SK-N-SH (cell line): ENCODE measurements around the gene GYPC.

Experiments
- CHD2 ChIP-seq: fragments of 150-350 bp; IDR thresholded peaks from 2 replicates; pipeline ENCODE4 v1.6.1; 2018; ENCODE audit warnings: low read length; ENCODE audit not compliant: partially characterized antibody
- EP300 ChIP-seq, 2 experiments: IDR thresholded peaks; 2 replicates each; pipeline versions ENCODE4 v1.4.0 to v1.6.1; 2012; ENCODE audit warnings: borderline replicate concordance in 1 of 2, low read depth in 1 of 2, low read length in 1 of 2
- EZH2phosphoT487 ChIP-seq: fragments of 200-600 bp; sonication (generic); IDR thresholded peaks from 2 replicates; pipeline ENCODE4 v1.6.1; 2017; ENCODE audit warnings: low read depth, mixed run types, mild to moderate bottlenecking, antibody characterized with exemption, moderate library complexity, borderline replicate concordance
- GABPA ChIP-seq: IDR thresholded peaks from 2 replicates; pipeline ENCODE4 v1.4.0; 2012; ENCODE audit warnings: low read depth, mild to moderate bottlenecking
- NRF1 ChIP-seq: IDR thresholded peaks from 2 replicates; pipeline ENCODE4 v1.6.1; 2012; ENCODE audit warnings: low read depth, mild to moderate bottlenecking, low read length
- POLR2AphosphoS5 ChIP-seq: IDR thresholded peaks from 2 replicates; pipeline ENCODE4 v1.6.1; 2012; ENCODE audit warnings: low read depth, low read length
- RCOR1 ChIP-seq: fragments of 150-350 bp; IDR thresholded peaks from 2 replicates; pipeline ENCODE4 v1.6.1; 2017; ENCODE audit warnings: antibody characterized with exemption, low read length
- RFX5 ChIP-seq: IDR thresholded peaks from 2 replicates; pipeline ENCODE4 v1.6.1; 2012; ENCODE audit warnings: mild to moderate bottlenecking, improper control_type of control experiment, low read length
- RXRA ChIP-seq: IDR thresholded peaks from 2 replicates; pipeline ENCODE4 v1.4.0; 2012; ENCODE audit warnings: low read depth, mild to moderate bottlenecking, borderline replicate concordance
- TF ChIP-seq, protein P1 (sequence below): fragments of 200-600 bp; sonication (generic); IDR thresholded peaks from 2 replicates; pipeline ENCODE4 v1.6.1; 2017; ENCODE audit warnings: antibody characterized with exemption, mild to moderate bottlenecking, moderate library complexity
- TF ChIP-seq, protein P2 (sequence below): IDR thresholded peaks from 2 replicates; pipeline ENCODE4 v1.4.0; 2012; ENCODE audit warnings: low read depth
- TF ChIP-seq, protein P3 (sequence below): fragments of 150-350 bp; IDR thresholded peaks from 2 replicates; pipeline ENCODE4 v1.6.1; 2017; ENCODE audit warnings: antibody characterized with exemption, low read length, low read depth, borderline replicate concordance
- TF ChIP-seq, protein P4 (sequence below): IDR thresholded peaks from 2 replicates; pipeline ENCODE4 v1.4.0; 2012; ENCODE audit warnings: low read depth, borderline replicate concordance

DNA sequence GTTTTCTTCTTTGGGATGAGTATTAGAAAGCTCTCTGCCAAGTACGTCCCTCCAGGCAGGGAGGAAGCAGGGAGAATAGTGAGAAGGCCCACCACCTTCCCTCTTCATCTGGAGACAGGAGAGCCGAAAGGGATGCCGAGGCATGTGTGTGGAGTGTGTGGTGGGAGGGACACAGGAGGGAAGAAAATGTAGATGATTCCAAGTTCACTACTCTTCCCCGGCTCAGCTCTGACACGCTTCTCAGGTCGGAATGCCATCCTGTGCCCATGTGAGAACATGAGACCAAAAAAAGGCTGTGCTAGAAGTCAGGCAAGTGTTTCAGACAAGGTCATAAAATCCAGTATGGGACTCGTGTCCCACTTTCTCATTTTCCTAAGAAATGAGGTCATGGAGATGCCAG, 47.4 kb downstream of the GYPC start:
- TF ChIP-seq, protein P1, sequence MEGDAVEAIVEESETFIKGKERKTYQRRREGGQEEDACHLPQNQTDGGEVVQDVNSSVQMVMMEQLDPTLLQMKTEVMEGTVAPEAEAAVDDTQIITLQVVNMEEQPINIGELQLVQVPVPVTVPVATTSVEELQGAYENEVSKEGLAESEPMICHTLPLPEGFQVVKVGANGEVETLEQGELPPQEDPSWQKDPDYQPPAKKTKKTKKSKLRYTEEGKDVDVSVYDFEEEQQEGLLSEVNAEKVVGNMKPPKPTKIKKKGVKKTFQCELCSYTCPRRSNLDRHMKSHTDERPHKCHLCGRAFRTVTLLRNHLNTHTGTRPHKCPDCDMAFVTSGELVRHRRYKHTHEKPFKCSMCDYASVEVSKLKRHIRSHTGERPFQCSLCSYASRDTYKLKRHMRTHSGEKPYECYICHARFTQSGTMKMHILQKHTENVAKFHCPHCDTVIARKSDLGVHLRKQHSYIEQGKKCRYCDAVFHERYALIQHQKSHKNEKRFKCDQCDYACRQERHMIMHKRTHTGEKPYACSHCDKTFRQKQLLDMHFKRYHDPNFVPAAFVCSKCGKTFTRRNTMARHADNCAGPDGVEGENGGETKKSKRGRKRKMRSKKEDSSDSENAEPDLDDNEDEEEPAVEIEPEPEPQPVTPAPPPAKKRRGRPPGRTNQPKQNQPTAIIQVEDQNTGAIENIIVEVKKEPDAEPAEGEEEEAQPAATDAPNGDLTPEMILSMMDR, result no peak
- TF ChIP-seq GABPA, result no peak
- TF ChIP-seq POLR2AphosphoS5, result no peak
- TF ChIP-seq, protein P2, sequence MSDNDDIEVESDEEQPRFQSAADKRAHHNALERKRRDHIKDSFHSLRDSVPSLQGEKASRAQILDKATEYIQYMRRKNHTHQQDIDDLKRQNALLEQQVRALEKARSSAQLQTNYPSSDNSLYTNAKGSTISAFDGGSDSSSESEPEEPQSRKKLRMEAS, result no peak
- TF ChIP-seq, protein P3, sequence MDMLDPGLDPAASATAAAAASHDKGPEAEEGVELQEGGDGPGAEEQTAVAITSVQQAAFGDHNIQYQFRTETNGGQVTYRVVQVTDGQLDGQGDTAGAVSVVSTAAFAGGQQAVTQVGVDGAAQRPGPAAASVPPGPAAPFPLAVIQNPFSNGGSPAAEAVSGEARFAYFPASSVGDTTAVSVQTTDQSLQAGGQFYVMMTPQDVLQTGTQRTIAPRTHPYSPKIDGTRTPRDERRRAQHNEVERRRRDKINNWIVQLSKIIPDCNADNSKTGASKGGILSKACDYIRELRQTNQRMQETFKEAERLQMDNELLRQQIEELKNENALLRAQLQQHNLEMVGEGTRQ, result no peak
- TF ChIP-seq EZH2phosphoT487, result no peak
- TF ChIP-seq, protein P4, sequence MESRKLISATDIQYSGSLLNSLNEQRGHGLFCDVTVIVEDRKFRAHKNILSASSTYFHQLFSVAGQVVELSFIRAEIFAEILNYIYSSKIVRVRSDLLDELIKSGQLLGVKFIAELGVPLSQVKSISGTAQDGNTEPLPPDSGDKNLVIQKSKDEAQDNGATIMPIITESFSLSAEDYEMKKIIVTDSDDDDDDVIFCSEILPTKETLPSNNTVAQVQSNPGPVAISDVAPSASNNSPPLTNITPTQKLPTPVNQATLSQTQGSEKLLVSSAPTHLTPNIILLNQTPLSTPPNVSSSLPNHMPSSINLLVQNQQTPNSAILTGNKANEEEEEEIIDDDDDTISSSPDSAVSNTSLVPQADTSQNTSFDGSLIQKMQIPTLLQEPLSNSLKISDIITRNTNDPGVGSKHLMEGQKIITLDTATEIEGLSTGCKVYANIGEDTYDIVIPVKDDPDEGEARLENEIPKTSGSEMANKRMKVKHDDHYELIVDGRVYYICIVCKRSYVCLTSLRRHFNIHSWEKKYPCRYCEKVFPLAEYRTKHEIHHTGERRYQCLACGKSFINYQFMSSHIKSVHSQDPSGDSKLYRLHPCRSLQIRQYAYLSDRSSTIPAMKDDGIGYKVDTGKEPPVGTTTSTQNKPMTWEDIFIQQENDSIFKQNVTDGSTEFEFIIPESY, result no peak
- no peak for TF ChIP-seq RXRA
- TF ChIP-seq EP300 (IDR thresholded peaks at IDR 0.05; ENCODE audit: borderline replicate concordance in 1 of 2, low read depth in 1 of 2, low read length in 1 of 2), result no peak
- TF ChIP-seq CHD2, result no peak
- no peak for TF ChIP-seq RCOR1
- TF ChIP-seq NRF1, result no peak
- no peak for TF ChIP-seq RFX5
